ENCODE data around the gene SLC35B2. TPM values are rescaled to one million over a fixed set of nuclear protein-coding genes. Genes with fewer than 3 reads are reported as not detected.

The SLC35B2 gene
- total RNA-seq, 2 experiments from 2014 or later, result 13.9 to 16.5 TPM

- no peak for TF ChIP-seq CTCF (conservative IDR thresholded peaks at IDR 0.05; ENCODE audit: low read length)
- TF ChIP-seq EZH2phosphoT487 (IDR thresholded peaks at IDR 0.05; ENCODE audit: borderline replicate concordance, low read depth, low read length), result no peak
- H2AFZ ChIP-seq (ENCODE audit: low read length), result no peak overlapping the region
Observed at GRCh38 chr6:44272999-44273566, 15.8 kb upstream of the SLC35B2 start.

GRCh38 chr6:44272529-44272928, 15.2 kb upstream of the SLC35B2 start:
- Histone ChIP-seq H3K9me3 (ENCODE audit: low read length) (no peaks in the 10 kb centered on the region), H3K36me3 (ENCODE audit: insufficient read depth, low read length) (no peaks in the 10 kb centered on the region), H3K27ac (ENCODE audit: low read depth, low read length, poor library complexity, severe bottlenecking) (no peak overlapping the region), H3K4me3 (ENCODE audit: low read depth, low read length, poor library complexity, severe bottlenecking) (no peak overlapping the region), H4K20me1 (ENCODE audit: insufficient read depth, low read length) (no peaks in the 10 kb centered on the region), H3K4me1 (ENCODE audit: insufficient read depth, low read length, poor library complexity, severe bottlenecking) (peaks cover 25% of the 10 kb centered on the region), H2AFZ (ENCODE audit: low read length) (no peak overlapping the region), H3K9me2 (ENCODE audit: insufficient read depth, low read length) (no peaks in the 10 kb centered on the region), H3K4me2 (ENCODE audit: low read length) (no peak overlapping the region), H3K79me2 (ENCODE audit: insufficient read depth, low read depth, low read length) (no peaks in the 10 kb centered on the region)
- no peak for TF ChIP-seq EZH2phosphoT487 (IDR thresholded peaks at IDR 0.05; ENCODE audit: borderline replicate concordance, low read depth, low read length)
- no peak for TF ChIP-seq CTCF (conservative IDR thresholded peaks at IDR 0.05; ENCODE audit: low read length)
- no peak for DNase-seq (ENCODE audit: low spot score)
- ChIA-PET POLR2A (no interaction called here), CTCF (ENCODE audit: unreplicated experiment) (interaction anchor here (0.5 kb wide), 1 partner anchor 36 kb away, joined by 3 read pairs; no protein-coding TSS in a partner anchor)
- no TSS peak for BruUV-seq (replicated peaks)
- intact Hi-C loops (cut with micrococcal nuclease; ENCODE audit: unreplicated experiment), result no loop called here

More at GRCh38 chr6:44272999-44273566, 15.8 kb upstream of the SLC35B2 start:
- POLR2A ChIA-PET, result no interaction called here
- Histone ChIP-seq H3K9me3 (ENCODE audit: low read length) (no peaks in the 10 kb centered on the region), H3K4me2 (ENCODE audit: low read length) (no peak overlapping the region), H3K36me3 (ENCODE audit: insufficient read depth, low read length) (no peaks in the 10 kb centered on the region), H3K27ac (ENCODE audit: low read depth, low read length, poor library complexity, severe bottlenecking) (no peak overlapping the region), H3K4me3 (ENCODE audit: low read depth, low read length, poor library complexity, severe bottlenecking) (no peak overlapping the region), H3K9me2 (ENCODE audit: insufficient read depth, low read length) (no peaks in the 10 kb centered on the region), H3K4me1 (ENCODE audit: insufficient read depth, low read length, poor library complexity, severe bottlenecking) (peaks cover 21% of the 10 kb centered on the region), H3K79me2 (ENCODE audit: insufficient read depth, low read depth, low read length) (no peaks in the 10 kb centered on the region), H4K20me1 (ENCODE audit: insufficient read depth, low read length) (no peaks in the 10 kb centered on the region)
- intact Hi-C loops (cut with micrococcal nuclease; ENCODE audit: unreplicated experiment), result no loop called here
- no TSS peak for BruUV-seq (replicated peaks)
- CTCF ChIA-PET (ENCODE audit: unreplicated experiment), result no interaction called here
- DNase-seq (ENCODE audit: low spot score), result no peak

GRCh38 chr6:44271914-44272313, 14.6 kb upstream of the SLC35B2 start:
- no peaks in the 10 kb centered on the region for H4K20me1 ChIP-seq (ENCODE audit: insufficient read depth, low read length)
- POLR2A ChIA-PET, result no interaction called here
- no peaks in the 10 kb centered on the region for H3K36me3 ChIP-seq (ENCODE audit: insufficient read depth, low read length)
- H3K9me3 ChIP-seq (ENCODE audit: low read length), result no peaks in the 10 kb centered on the region
- H3K27ac ChIP-seq (ENCODE audit: low read depth, low read length, poor library complexity, severe bottlenecking), result no peak overlapping the region
- peaks cover 25% of the 10 kb centered on the region for H3K4me1 ChIP-seq (ENCODE audit: insufficient read depth, low read length, poor library complexity, severe bottlenecking)
- no peak overlapping the region for H2AFZ ChIP-seq (ENCODE audit: low read length)
- no peak overlapping the region for H3K4me2 ChIP-seq (ENCODE audit: low read length)
- intact Hi-C loops (cut with micrococcal nuclease; ENCODE audit: unreplicated experiment), result no loop called here
- no peaks in the 10 kb centered on the region for H3K9me2 ChIP-seq (ENCODE audit: insufficient read depth, low read length)
- CTCF ChIA-PET (ENCODE audit: unreplicated experiment), result interaction anchor here (0.5 kb wide), 1 partner anchor 37 kb away, joined by 3 read pairs; no protein-coding TSS in a partner anchor
- no TSS peak for BruUV-seq (replicated peaks)
- H3K79me2 ChIP-seq (ENCODE audit: insufficient read depth, low read depth, low read length), result no peaks in the 10 kb centered on the region
- H3K4me3 ChIP-seq (ENCODE audit: low read depth, low read length, poor library complexity, severe bottlenecking), result no peak overlapping the region
- TF ChIP-seq CTCF (conservative IDR thresholded peaks at IDR 0.05; ENCODE audit: low read length), result no peak
- DNase-seq (ENCODE audit: low spot score), result no peak

Measured in OCI-LY7 (cell line).